ENCODE measurements around the gene ESRRB.

ESRRB gene

GRCh38 chr14:76434220-76434619, 58.3 kb downstream of the ESRRB start:
- TF ChIP-seq TAF1 (IDR thresholded peaks at IDR 0.05; ENCODE audit: borderline replicate concordance, insufficient read depth, low read length) (no peak), REST (IDR thresholded peaks at IDR 0.05; ENCODE audit: insufficient read depth in 1 of 2, low read depth in 2 of 2, low read length in 2 of 2) (no peak), FOXP2 (optimal IDR thresholded peaks at IDR 0.05; ENCODE audit: borderline replicate concordance, extremely low read depth, extremely low read length, insufficient read depth) (no peak), POLR2AphosphoS5 (IDR thresholded peaks at IDR 0.05; ENCODE audit: low read depth, low read length) (no peak), SIN3A (IDR thresholded peaks at IDR 0.05; ENCODE audit: borderline replicate concordance, insufficient read depth, low read length) (no peak)

DNA sequence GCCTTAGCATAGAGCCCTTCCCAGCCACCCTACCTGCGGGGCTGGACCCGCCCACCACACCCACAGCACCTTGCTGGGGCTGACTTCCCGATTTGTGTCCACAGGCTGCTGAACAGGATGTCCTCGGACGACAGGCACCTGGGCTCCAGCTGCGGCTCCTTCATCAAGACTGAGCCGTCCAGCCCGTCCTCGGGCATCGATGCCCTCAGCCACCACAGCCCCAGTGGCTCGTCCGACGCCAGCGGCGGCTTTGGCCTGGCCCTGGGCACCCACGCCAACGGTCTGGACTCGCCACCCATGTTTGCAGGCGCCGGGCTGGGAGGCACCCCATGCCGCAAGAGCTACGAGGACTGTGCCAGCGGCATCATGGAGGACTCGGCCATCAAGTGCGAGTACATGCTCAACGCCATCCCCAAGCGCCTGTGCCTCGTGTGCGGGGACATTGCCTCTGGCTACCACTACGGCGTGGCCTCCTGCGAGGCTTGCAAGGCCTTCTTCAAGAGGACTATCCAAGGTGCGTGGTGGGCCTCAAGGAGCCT, 63.4 kb downstream of the ESRRB start:
- TF ChIP-seq FOXP2 (optimal IDR thresholded peaks at IDR 0.05; ENCODE audit: borderline replicate concordance, extremely low read depth, extremely low read length, insufficient read depth) (no peak), POLR2AphosphoS5 (IDR thresholded peaks at IDR 0.05; ENCODE audit: low read depth, low read length) (no peak), TAF1 (IDR thresholded peaks at IDR 0.05; ENCODE audit: borderline replicate concordance, insufficient read depth, low read length) (no peak), SIN3A (IDR thresholded peaks at IDR 0.05; ENCODE audit: borderline replicate concordance, insufficient read depth, low read length) (no peak), REST (IDR thresholded peaks at IDR 0.05; ENCODE audit: insufficient read depth in 1 of 2, low read depth in 2 of 2, low read length in 2 of 2) (no peak)

DNA sequence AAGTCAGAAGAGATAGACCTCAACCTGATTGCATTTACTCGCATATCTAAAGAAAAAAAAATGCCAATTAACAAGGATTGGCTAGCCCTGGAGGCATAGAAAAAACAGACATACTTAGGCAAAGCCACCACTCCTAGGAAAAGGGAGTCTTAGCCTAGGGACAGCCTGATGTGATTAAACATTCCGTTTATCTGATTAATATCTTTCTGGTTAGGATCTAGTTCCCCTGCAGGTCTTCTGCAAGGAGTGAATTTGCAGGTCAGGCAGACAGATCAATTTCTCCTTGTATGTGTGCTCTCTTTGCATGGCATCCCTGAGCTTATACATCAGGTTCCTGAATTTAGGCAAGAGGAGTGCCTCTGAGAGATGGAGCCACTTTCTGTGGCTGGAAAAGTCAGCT, 70.5 kb downstream of the ESRRB start:
- TF ChIP-seq TAF1 (IDR thresholded peaks at IDR 0.05; ENCODE audit: borderline replicate concordance, insufficient read depth, low read length) = no peak
- no peak for TF ChIP-seq FOXP2 (optimal IDR thresholded peaks at IDR 0.05; ENCODE audit: borderline replicate concordance, extremely low read depth, extremely low read length, insufficient read depth)
- no peak for TF ChIP-seq REST (IDR thresholded peaks at IDR 0.05; ENCODE audit: insufficient read depth in 1 of 2, low read depth in 2 of 2, low read length in 2 of 2)
- TF ChIP-seq POLR2AphosphoS5 (IDR thresholded peaks at IDR 0.05; ENCODE audit: low read depth, low read length) = no peak
- no peak for TF ChIP-seq SIN3A (IDR thresholded peaks at IDR 0.05; ENCODE audit: borderline replicate concordance, insufficient read depth, low read length)

DNA sequence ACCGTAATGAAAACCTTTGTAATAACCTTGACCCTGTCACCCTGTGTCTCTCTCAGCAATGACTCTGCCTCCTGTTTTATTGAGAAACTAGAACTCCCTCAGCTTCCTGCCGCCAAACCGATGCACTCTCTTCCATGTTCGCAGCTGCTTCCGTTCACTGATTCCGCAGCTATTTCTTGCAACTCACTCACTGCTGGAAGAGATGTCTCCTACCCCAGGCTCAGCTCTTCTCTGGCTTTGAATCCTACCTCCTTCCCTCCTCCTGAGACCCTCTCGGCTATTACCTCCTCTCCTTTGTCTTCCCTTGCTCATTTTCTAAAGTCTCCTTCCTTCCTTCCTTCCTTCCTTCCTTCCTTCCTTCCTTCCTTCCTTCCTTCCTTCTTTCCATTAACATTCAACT, 71.0 kb downstream of the ESRRB start:
- TF ChIP-seq SIN3A (IDR thresholded peaks at IDR 0.05; ENCODE audit: borderline replicate concordance, insufficient read depth, low read length) (no peak), TAF1 (IDR thresholded peaks at IDR 0.05; ENCODE audit: borderline replicate concordance, insufficient read depth, low read length) (no peak), FOXP2 (optimal IDR thresholded peaks at IDR 0.05; ENCODE audit: borderline replicate concordance, extremely low read depth, extremely low read length, insufficient read depth) (no peak), REST (IDR thresholded peaks at IDR 0.05; ENCODE audit: insufficient read depth in 1 of 2, low read depth in 2 of 2, low read length in 2 of 2) (no peak), POLR2AphosphoS5 (IDR thresholded peaks at IDR 0.05; ENCODE audit: low read depth, low read length) (no peak)

GRCh38 chr14:76450476-76450875, 74.5 kb downstream of the ESRRB start:
- TF ChIP-seq POLR2AphosphoS5 (IDR thresholded peaks at IDR 0.05; ENCODE audit: low read depth, low read length) = no peak

All from PFSK-1 (cell line).